GM19099 (cell line): ENCODE data around the gene FBXO5.

Experiments
- POLR2A ChIP-seq: IDR thresholded peaks from 3 replicates; pipeline ENCODE4 v1.6.1; 2011; ENCODE audit warnings: low read depth; ENCODE audit not compliant: insufficient read length; ENCODE audit errors: extremely low read depth

FBXO5 gene

DNA sequence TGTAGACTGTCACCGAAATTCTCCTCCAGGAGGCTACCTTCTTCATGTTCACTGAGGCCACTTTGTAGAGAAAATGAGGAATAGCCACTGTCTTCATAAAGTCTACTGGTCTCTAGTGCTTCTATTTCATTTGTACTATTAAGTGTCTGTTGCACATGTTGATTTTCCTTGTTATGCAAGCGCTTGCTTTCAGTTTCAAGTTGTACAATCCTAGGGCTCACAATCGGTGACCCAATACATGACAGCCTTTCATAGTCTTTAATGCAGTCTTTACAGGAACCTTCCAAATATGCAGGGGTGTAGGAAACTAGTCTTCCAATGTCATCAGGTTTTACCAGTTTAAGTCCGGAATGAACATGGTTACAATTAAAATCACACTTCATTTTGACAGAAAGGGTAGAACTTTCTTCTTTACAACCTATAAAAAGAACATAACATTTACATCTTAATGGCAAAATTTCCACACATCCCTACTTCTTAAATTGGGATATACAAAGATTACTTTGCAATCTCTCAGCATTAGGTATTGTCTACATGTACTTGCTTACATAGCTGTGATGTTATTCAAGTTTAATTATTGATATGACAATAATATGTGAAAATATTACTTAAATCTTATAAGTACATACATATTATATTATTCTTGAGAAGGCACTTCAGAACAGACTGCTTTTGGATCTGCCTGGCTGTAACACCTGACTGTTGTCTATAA is 7.5 kb downstream of the FBXO5 start:
- no peak for TF ChIP-seq POLR2A

DNA sequence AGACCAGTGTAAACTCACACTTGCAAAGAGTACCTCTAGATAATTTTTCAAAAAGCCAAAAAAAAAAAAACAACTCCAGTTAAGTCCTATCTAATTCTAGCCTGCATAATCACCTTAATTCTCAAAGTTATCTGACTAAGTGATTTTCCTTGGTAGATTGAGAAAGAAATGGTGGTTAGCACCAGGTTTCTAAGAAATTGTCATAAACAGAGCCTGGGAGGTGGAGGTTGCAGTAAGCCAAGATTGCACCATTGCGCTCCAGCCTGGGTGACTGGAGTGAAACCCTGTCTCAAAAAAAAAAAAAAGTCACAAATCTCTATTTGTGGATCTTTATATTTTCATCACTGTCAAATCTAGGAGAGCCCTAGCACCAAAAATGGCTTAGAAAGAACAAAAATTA is 8.9 kb downstream of the FBXO5 start:
- no peak for TF ChIP-seq POLR2A

DNA sequence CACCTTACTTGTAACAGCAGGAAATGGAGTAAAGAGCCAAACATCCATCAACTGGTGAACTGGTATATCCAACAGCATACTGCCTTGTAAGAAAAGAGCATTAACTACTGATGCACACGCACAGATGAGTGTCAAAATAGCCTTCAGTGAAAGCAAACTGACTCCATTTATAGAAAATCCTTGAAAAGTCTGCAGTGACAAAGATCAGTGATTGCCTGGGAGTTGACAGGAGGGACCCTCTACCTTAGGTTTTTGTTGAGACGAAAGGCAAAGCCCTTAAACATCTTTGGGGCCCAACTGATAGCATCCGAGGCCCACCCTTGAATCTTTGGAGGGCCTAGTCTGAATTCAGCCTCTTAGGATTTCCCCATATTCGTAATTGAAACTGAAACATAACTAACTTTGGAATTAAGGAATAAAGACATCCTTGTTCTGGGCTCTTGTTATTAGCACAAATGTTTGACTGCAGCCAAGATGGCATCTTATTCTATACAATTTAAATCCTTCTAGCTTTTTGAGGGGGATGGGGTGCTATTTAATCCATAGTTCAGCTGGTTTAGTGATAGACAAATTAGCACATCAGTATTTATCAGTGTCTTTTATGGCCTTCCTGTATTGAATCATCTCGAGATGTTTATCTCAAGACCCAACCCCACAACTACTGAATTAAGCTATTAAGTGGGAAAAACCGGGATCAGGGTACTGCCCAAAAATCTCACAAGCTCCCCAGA is 13.0 kb downstream of the FBXO5 start:
- no peak for TF ChIP-seq POLR2A

DNA sequence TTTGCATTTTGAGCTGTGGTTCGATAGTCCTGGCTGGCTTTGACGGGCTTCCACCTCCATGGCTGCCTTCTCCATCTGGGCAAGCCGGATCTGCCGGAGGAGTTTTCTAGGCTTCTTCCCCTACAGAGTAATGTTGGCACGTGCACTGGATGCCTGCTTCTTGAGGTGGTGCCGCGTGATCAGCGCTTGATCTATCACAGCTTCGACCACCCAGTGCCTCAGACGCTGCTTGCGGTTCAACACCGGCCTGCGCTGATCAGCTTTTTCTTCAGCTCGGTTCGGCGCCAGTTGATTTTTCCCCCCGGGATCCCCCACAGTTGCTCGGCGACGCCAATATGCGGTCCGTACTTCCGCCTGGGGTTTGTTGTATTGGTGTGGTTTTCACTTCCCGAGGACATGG is 23.5 kb downstream of the FBXO5 start:
- no peak for TF ChIP-seq POLR2A

DNA sequence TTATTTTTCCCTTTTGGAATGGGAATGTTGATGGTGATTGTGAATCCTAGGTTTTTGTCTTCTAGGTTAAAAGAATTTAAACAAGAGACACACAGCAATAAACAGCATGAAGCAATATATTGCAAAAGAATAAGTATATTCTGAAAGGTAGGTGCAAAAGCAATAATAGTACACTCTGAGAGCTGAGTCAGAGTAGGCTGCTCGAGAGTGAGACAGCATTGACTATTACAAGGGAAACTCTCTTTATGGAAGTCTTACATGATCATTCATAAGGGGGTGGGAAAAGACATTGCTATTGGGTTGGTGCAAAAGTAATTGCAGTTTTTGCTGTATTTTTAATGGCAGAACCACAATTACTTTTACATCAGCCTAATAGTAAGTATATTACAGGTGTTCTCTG is 25.0 kb downstream of the FBXO5 start:
- no peak for TF ChIP-seq POLR2A

DNA sequence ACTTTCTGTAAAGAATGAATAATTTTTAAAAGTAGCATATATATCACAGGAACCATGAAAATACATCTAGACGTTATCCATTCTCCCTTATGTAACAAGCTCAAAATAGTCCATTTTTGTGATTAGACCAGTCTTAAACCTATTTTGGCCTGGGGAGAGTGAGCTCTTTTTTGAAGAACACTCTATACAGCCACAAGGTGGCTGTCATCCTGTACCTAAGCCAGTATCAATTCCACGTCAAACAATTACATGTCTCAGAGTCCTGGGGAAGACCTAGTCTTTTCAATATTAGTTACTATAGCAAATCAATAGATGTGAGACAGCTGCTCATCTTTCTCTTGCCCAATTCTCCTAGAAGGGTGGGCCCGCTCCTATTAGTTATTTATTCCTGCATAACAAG is 28.4 kb downstream of the FBXO5 start:
- no peak for TF ChIP-seq POLR2A

DNA sequence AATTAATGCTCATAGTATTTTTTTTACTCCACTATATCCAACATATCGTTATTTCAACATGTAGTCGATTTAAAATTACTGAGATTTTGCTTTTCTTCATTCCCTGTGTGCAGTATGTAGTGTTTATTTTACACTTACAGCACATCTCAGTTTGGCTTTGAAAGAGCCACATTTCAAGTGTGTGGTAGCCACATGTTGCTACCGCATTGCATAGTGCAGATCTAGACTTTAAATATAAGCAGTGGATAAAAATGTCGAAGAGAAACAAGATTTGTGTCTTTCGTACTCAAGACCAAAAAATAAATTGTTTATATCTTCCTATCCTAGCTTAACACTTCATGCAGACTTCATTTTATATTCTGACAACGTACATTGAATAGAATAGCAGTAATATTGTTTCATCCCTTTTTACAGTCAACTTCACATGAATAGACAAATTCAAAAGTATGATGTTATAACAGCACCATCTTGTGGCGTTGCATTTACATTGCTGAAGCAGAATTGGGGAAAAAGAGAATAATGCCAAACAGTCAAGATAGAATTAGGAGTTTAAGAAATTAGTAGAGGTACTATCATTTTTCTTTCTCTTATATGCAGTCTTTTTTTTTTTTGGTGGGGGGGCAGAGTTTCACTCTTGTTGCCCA is 29.9 kb downstream of the FBXO5 start:
- no peak for TF ChIP-seq POLR2A

DNA sequence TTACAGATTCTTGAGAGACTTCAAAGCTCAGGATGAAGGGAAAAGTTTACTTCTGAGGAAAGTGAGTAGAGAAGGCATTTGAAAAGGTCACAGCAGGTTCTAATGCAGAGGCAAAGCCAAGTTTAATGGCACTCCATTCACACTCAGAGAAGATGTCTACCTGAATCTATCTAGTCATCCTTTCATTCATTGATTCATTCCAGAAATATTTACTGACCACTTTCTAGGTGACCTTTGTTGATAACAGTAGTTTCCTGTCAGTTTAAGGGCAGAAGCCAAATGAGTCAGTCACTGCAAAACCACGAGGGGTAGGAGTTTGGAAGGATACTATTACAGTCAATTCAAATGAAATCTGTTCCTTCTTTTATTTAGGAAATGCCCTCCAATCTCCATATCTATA is 30.8 kb downstream of the FBXO5 start:
- no peak for TF ChIP-seq POLR2A

DNA sequence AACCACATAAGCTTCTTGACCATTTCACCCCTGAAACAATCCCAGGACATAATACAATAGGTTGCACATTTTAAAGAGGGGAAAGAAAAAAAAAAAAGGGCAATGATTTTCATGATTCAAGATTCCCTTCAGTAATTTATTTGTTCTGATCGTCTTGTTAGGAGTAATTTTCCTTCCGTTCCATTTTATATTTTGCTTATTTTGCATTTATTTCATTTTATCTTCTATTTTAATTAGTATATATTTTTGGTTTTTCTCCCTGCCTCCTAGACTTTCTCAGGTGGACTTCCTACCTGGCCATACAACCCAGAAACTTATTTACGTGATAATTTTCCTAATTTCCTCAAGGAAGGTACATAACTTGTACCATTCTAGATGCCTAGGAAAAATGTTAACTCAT is 32.6 kb downstream of the FBXO5 start:
- TF ChIP-seq POLR2A = no peak

DNA sequence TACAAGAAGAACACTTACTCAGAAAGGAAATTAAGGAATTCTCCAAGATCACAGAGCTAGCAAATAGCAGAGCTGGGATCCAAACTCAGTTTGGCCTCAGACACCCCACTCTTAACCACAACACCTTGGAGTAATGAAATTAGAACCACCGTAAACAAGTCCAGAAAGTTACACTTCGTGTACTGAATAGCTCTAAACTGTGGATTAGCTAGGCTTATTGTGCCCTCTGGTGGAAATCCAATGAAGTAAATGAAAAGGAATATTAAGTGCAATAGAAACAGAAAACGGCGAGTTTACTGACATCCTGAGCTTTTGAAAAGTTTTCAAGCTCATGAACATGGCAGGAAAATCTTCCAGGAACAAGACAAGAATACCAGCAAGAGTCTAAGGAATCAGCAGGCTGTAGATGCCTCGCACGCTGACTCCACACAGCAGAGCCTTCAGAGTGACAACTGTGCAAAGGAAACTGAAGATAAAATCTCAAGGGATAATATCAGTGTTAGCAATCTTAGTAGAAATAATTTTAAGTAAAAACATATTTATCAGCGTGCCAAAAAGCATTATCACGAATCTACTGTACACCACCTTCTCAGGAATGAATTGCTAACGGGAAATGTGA is 34.6 kb downstream of the FBXO5 start:
- TF ChIP-seq POLR2A = no peak

DNA sequence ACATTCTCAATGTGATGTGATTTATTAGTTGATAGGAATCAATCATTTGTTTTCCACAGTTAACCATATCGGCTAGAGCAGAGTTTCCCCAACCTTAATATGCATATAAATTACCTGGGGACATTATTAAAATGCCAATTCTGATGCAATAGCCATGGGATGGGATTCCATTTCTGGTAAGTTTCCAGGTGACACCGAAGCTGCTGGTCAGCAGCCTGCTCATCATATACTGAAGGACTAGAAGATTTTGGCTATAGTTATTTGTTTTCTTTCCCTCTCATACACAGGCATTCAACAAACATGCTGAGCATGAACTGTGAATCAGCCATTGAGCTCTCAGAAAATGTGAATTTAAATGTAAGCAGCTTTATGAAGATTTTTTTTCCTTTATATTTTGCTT is 35.8 kb downstream of the FBXO5 start:
- TF ChIP-seq POLR2A = no peak

DNA sequence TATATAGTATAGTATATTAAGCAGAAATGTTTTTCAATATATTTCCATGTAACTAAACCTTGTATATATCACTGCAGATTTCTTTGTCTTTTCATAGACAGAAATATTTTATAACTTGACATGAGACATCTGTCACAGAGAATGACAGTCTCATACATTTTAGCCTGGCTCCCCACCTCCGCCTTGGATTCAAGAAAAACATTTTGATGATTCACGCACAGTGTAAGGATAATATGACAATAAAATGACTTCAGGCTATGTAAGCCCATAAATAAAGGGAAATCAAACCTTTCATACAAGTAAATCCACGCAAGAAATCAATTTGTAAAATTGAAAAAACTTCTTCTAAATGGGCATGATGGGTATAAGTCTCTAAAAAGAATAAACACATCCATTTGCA is 36.4 kb downstream of the FBXO5 start:
- TF ChIP-seq POLR2A = no peak

DNA sequence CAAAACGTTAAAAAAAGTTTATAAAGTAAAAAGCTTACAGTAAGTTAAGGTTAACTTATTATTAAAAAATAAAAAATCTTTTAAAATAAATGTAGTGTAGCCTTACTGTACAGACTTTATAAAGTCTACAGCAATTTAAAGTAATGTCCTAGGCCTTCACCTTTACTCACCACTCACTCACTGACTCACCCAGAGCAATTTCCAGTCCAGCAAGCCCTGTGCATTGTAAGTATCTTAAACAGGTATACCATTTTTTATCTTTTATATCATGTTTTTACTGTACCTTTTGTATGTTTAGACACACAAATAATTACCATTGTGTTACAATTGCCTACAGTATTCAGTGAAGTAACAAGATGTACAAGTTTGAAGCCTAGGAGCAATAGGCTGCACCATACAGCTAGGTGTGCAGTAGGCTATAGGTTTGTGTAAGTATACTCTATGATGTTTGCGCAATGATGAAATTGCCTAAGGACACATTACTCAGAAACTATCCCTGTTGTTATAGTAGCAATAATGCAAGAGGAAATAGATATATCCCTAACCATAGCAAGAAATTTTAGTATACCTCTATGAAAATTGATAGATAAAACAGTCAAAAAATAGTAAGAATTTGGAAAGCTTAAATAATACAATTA is 39.5 kb downstream of the FBXO5 start:
- TF ChIP-seq POLR2A = no peak

DNA sequence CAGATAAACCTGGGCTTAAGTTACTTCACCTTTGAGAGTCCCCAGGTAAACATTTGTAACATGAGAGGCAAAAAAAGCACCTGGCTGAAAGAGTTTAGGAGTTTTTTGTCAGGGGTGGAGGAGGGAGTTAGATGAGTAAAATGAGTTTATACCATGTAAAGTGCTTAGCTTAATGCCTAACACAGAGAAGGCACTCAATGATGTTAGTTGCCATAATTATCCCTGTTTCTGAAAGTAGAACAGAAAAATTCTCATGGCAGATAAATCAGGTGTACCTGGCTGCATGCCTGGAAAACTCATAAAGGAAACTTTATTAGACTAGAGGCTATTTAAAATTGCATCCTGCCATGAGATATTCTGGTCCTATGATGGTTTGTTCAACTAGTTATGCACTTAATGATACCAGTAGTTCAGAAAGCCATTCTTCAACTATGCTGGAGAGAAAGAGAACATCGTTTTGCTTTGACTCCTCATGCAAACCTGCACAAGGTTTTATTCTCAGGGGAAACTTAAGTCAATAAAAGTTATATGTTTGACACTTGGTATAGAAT is 40.4 kb downstream of the FBXO5 start:
- no peak for TF ChIP-seq POLR2A

DNA sequence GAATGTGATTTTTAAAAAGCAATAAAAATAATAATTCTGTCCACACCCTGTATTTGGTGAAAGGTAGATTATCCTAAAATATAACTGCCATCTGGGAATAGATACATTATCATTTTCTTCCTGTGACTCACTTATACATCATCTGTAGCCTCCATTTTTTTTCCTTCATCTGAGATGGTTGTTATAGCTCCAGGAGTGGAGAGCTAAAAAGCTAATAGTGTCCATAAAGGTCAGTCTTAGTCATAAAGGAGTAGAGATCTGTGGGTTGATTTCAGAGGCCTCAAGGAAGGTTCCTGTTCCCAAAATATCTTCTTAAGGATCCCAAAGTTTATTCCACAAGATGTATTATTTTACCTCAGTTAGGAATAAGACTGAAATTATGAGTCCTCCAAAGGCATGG is 41.1 kb downstream of the FBXO5 start:
- TF ChIP-seq POLR2A = no peak
